Bone marrow (tissue), 2 donors: ENCODE results near the gene OS9.

Source experiments
- DNase-seq, 2 donors: peaks; one replicate each; lab custom pipeline; 2025; lab: John Stamatoyannopoulos, UW

The OS9 gene

DNA sequence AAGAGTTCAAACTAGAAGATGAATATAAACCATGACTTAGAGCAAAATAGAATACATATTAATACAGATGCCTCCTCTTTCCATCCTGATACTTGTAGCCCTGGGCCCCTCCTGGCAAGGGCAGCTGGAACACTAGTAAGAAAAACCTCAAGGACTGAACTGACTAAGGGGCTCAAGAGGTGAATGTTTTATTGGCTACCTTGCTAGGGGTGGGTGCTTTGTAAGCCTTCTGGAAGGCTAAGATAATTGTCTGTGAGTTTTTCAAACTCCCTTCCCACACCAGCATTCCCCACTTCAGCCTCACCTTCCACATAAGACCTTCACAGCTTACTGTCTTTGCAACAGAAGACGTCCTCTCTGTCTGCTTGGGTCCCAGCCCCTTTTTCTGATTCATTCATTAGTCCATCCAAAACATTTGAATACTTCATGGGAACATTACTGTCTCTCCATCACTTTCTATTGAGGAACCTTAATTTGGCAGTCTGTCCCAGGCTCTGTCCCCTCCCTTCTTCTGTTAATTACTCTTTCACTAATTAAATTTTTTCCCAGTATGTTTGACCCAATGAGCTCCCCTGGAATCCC, 59.9 kb downstream of the OS9 start:
- DNase-seq = no peak

- no peak for DNase-seq
Observed at GRCh38 chr12:57754411-57755193, 60.7 kb downstream of the OS9 start, which contains the start of gene MARCHF9. Gene MARCHF9 (plus strand): TSS chr12:57755103. CDS start chr12:57755529, 426 bp downstream.

- no peak for DNase-seq
Observed at GRCh38 chr12:57755194-57755453, 61.2 kb downstream of the OS9 start.

DNA sequence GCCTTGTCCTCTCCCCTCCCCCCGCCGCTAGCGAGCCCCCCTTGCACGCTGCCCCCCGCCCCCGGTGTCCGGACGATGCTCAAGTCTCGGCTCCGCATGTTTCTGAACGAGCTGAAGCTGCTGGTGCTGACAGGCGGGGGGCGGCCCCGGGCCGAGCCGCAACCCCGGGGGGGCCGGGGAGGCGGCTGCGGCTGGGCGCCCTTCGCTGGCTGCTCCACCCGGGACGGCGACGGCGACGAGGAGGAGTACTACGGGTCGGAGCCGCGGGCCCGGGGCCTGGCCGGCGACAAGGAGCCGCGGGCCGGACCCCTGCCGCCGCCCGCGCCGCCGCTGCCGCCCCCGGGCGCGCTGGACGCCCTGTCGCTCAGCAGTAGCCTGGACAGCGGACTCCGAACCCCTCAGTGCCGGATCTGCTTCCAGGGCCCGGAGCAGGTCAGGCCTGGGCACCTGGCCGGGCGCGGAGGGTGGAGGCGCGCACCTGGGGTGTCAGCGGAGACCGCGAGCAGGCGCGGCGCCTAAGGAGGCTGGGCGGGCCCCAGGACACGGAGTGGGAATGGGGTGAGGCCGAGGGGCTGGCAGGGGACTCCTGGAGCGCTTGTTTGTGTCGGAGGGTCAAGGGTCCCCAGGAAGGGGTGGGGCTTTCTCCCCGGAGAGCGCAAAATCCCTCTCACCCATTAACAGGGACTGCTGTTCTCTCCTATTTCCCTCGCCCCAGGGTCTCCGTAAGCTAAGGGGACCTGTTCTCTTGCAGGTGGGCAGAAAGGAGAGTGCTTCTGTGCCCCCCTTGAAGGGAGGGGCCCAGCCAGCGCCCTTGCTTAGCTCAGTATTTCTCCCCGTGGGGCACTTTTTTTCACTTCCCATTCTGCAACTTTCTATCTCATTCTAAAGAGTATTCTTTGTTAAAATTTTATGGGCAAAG, 61.8 kb downstream of the OS9 start:
- DNase-seq = no peak

DNA sequence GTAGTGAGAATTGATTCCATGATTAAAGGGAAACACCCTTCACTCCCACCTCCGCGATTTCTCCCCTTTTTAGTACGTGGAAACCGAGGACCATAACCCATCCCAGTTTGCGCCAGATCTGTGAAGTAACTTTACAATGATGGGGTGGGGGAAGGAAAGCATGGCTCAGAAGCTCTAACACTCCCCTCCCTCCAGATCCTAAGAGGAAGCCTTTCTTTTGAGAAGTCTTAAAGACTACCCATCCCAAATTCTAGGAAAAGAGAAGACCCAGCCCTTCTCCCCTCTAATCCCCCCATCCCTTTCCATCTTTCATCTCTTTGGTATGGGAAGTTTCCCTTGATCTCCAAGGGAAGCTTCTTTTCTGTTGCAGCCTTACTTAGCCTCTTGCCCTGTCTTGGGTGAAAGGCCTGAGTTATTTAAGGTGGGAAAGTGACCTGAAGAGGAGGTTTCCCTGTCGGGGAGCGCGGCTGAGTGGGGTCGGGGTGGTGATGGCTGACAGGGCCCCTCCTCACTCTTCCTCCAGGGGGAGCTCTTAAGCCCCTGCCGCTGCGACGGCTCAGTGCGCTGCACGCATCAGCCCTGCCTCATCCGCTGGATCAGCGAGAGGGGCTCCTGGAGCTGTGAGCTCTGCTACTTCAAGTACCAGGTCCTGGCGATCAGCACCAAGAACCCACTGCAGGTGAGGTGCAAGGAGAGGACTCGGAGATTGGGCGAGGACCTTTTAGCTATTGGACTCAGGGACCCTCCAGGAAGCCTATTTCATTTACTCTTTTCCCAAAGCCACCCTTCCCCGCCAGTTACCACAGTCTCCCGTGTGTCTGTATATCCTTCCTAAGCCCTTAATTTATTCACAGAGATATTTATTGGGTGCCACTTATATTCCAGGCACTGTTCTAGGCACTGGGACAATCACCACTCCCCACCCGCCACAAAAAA, 62.7 kb downstream of the OS9 start:
- DNase-seq = peak in 1 of 2 donors; percentile 24

GRCh38 chr12:57757771-57758170, 63.8 kb downstream of the OS9 start:
- DNase-seq = no peak

GRCh38 chr12:57758552-57759359, 64.8 kb downstream of the OS9 start:
- DNase-seq = no peak

- no peak for DNase-seq
Observed at GRCh38 chr12:57759360-57759980, 65.5 kb downstream of the OS9 start.

GRCh38 chr12:57760347-57760982, 66.5 kb downstream of the OS9 start:
- DNase-seq = no peak

GRCh38 chr12:57761391-57761998, 67.6 kb downstream of the OS9 start:
- no peak for DNase-seq

- no peak for DNase-seq
Observed at GRCh38 chr12:57762463-57762862, 68.5 kb downstream of the OS9 start.

DNA sequence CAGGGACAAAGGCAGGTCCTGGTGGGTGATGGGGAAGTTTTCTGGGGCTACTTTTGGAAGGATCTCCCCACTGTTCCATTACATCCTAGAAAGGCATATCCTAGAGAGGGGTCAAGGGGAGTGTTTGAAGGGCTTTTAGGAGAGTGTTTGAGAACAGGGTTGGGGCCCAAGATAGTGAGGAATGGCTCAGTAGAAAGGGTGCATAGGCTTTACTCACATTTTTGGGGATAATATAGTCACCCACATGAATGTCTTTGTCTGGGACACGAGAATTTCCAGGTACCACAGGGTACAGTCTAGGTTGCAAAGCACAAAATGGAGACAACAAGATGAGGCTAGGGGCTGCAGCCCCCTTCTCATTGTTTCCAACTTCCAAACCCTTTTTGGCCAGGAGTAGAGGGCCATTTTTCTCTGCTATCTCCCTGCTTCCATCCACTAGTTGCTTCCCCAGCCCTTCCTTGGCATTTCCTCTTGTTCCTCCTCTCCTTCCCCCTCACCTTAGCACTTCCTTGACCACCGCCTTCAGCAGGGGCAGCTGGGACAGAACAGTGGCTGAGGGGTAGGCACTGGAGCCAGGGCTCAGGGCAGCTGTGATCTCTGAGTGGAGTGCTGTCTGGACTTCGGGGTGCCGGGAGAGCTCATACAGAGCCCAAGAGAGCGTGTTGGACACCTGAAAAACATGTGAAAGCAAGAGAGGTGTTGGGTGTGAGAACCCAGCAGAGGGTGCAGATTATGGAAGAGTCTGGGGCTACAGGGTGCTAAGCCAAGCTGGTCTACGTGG, 70.1 kb downstream of the OS9 start:
- DNase-seq = no peak

DNA sequence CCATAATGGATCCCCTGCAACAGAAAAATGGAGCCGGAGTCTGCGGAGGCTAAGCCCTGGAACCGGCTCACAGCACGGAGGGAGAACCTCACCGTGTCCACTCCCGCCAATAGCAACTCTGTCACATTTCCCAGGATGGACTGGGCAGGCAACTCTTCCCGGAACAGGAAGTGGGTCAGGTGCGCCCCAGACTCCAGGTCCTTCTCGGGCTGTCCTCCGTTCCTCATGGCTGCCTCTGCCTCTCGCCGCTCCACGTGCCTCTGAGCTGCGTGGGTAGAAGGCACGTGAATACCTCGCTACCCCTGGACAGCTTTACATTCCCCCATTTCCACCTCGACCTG, 70.7 kb downstream of the OS9 start:
- no peak for DNase-seq

DNA sequence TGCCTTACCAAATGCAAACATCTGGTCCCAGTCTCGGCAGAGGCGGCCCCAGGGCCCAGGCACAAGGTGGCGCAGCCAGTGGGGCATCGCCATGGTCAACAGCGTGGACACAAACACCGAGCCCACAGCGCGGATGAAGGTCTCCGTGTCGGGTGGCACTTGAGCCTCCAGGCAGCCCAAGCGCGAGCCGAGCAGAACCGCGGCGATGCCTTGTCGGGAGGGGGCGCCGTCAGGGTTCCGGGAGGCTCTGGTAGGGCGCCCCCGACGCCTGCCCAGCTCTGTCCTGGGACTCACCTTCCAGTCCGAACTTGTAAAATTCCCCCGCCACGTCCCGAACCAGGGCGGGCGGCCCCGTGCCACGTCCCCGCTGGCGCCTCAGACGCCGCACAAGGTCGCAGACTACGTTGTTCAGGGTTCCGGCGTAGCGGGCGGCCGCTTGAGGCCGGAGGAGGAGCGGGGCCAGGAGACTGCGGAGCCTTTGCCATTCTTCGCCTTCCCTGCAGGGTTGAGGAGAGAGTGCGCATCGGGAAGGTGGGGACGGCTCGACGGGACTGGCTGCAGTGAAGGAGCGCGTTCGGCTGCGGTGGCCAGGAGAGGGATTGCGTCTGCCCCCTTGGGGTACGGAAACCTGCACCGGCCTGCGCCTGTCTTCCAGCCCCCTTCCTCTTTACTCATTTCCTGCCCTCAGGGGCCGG, 71.2 kb downstream of the OS9 start:
- peak in 1 of 2 donors; percentile 19 for DNase-seq

DNA sequence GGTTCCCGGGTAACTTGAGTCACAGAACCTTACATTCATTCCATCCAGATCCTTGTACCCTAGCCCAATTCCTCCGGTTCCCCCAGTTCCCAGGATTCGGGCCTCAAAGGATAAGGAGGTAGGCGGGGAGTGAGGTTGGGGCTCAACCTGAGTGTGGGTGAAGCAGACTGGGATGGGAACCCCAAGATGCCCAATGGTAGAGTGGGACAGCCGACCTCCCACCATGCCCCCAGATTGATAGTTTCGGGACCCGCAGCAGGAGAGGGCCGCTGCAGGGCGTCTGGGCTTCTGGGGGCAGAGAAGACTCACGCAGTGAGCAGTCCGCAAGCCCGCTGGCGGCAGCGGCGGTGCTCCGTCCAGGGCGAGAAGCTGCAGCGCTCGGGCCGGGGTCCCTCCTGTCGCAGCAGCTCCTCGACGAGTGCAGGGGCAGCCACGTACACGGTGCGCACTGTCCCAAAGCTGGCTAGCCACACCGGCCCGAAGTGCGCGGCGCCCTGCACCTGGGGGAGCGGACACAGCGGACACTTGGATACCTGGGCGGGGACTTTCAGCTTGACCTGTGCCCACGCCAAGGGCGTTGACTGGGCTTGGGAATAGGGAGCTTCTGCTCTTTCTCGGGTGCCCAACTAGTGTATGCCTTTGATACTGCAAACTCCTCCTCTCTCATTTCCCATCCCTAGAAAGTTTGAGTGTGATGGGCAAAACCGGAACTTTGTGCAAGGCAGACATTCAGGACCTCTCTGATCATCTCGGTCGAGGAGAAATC, 71.9 kb downstream of the OS9 start:
- DNase-seq = no peak

- DNase-seq = no peak
Observed at GRCh38 chr12:57766464-57767304, 72.8 kb downstream of the OS9 start, which contains the start of gene CYP27B1. Gene CYP27B1 (minus strand): TSS chr12:57767078. CDS start chr12:57767041, 37 bp downstream.
